PC-3 (cell line): Measurements from ENCODE around the gene TIAM2. TPM values are rescaled to one million over a fixed set of nuclear protein-coding genes. Genes with fewer than 3 reads are reported as not detected.

Source experiments
- ATAC-seq: fragments of 200-7000 bp; cut with Tn5 transposase; 2 replicates; pipeline ENCODE4 v1.9.1; 2020; ENCODE audit warnings: mild to moderate bottlenecking, moderate library complexity
- BruUV-seq: library from RNA; stranded (reverse); fragments of 400-500 nt; replicated peaks from 2 replicates; lab custom pipeline; 2021; lab: Mats Ljungman, UMichigan
- CTCF ChIA-PET: fragments of 300-600 bp; sonication (Branson Sonifier 250); formaldehyde crosslinking; loops from one replicate; lab custom pipeline; 2022; ENCODE audit warnings: antibody characterized with exemption; lab: Charles Lee
- POLR2A ChIA-PET: fragments of 300-600 bp; sonication (Branson Sonifier 250); formaldehyde crosslinking; loops from one replicate; lab custom pipeline; 2022; ENCODE audit warnings: antibody characterized with exemption; ENCODE audit not compliant: unreplicated experiment; lab: Charles Lee
- DNase-seq: peaks from one replicate; pipeline ENCODE4 v3.0.0-alpha.2; 2015
- H2AFZ ChIP-seq: fragments of 300-600 bp; sonication (generic); 2 replicates; pipeline ENCODE4 v1.6.0; 2016; ENCODE audit warnings: antibody characterized with exemption, low read length
- H3F3A ChIP-seq: fragments of 300-600 bp; sonication (generic); one replicate; pipeline ENCODE4 v1.6.0; 2017; ENCODE audit warnings: antibody characterized with exemption, low read length, control low read depth, mild to moderate bottlenecking; ENCODE audit not compliant: unreplicated experiment
- H3K27ac ChIP-seq: fragments of 300-600 bp; sonication (generic); 2 replicates; pipeline ENCODE4 v1.5.1; 2016; ENCODE audit warnings: mild to moderate bottlenecking, low read length
- H3K27me3 ChIP-seq: fragments of 300-600 bp; sonication (generic); 2 replicates; pipeline ENCODE4 v1.6.1; 2016; ENCODE audit warnings: low read length, mixed read lengths
- H3K36me3 ChIP-seq: fragments of 300-600 bp; sonication (generic); 2 replicates; pipeline ENCODE4 v1.6.1; 2016; ENCODE audit warnings: low read depth, mixed run types, low read length, mixed read lengths
- H3K4me1 ChIP-seq: fragments of 300-600 bp; sonication (generic); 2 replicates; pipeline ENCODE4 v1.5.1; 2016; ENCODE audit warnings: low read length; ENCODE audit not compliant: insufficient read depth
- H3K4me2 ChIP-seq: fragments of 300-600 bp; sonication (generic); 2 replicates; pipeline ENCODE4 v1.6.0; 2016; ENCODE audit warnings: low read length
- H3K4me3 ChIP-seq: fragments of 300-600 bp; sonication (generic); 2 replicates; pipeline ENCODE4 v1.5.1; 2016; ENCODE audit warnings: mild to moderate bottlenecking, low read length, mixed read lengths
- H3K79me2 ChIP-seq: fragments of 300-600 bp; sonication (generic); 2 replicates; pipeline ENCODE4 v1.6.1; 2017; ENCODE audit warnings: low read length, mixed read lengths
- H3K9ac ChIP-seq: fragments of 300-600 bp; sonication (generic); 2 replicates; pipeline ENCODE4 v1.6.0; 2016; ENCODE audit warnings: mild to moderate bottlenecking, low read length
- H3K9me2 ChIP-seq: fragments of 300-600 bp; sonication (generic); replicated peaks from 2 replicates; pipeline ENCODE4 v1.6.1; 2016; ENCODE audit warnings: mixed run types, low read length, mixed read lengths
- H3K9me3 ChIP-seq: fragments of 300-600 bp; sonication (generic); 2 replicates; pipeline ENCODE4 v1.6.1; 2016; ENCODE audit warnings: low read length, mixed read lengths
- H4K20me1 ChIP-seq: fragments of 300-600 bp; sonication (generic); 2 replicates; pipeline ENCODE4 v1.6.1; 2016; ENCODE audit warnings: low read length, mixed read lengths
- EZH2 ChIP-seq: fragments of 300-600 bp; sonication (generic); IDR thresholded peaks from one replicate; pipeline ENCODE4 v1.6.1; 2017; ENCODE audit warnings: antibody characterized with exemption, mild to moderate bottlenecking, low read length; ENCODE audit not compliant: unreplicated experiment
- EZH2phosphoT487 ChIP-seq: fragments of 300-600 bp; sonication (generic); IDR thresholded peaks from 2 replicates; pipeline ENCODE4 v1.6.1; 2018; ENCODE audit warnings: mild to moderate bottlenecking, antibody characterized with exemption, low read length, borderline replicate concordance
- intact Hi-C: fragments of 100-400 bp; cut with micrococcal nuclease; formaldehyde crosslinking; loops from 2 replicates; pipeline ENCODE4 v1.9.0; 2023
- total RNA-seq: library from RNA; depleted of rRNA; stranded (reverse); fragments of >200 nt; gene quantifications from 2 replicates; pipeline ENCODE4 v1.2.3, GENCODE V29; 2014
- TF ChIP-seq, protein P1 (sequence below): fragments of 300-600 bp; sonication (generic); conservative IDR thresholded peaks from 2 replicates; pipeline ENCODE4 v1.5.1; 2017; ENCODE audit warnings: antibody characterized with exemption, low read depth, mild to moderate bottlenecking, low read length

The TIAM2 gene
- total RNA-seq, 1 experiment from 2014 or later, result 4.5 TPM

DNA sequence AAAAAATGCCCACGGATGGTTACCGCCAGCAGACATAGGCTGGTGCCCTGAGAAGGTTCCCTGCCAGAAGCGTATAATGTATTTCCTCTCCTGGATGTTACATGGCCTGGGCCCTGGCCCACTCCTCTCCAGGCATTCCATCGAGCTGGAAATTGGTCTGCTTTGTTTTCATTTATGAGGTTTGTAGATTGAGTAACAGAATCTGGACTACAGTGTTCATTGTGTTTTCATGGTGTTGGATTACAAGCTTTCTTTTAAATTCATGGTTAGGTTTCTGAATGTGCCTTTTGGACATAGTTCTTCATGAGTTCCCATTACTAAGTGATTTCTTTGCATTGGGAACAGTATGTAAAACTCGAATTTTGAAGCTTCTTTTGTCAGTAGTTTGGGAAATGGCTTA, 6.4 kb downstream of the TIAM2 start:
- no peak overlapping the region for H3K4me2 ChIP-seq
- no peaks in the 10 kb centered on the region for H3K4me1 ChIP-seq
- no peaks in the 10 kb centered on the region for H3K27me3 ChIP-seq
- H2AFZ ChIP-seq, result no peak overlapping the region
- BruUV-seq, result no TSS peak
- no peaks in the 10 kb centered on the region for H3K79me2 ChIP-seq
- no peaks in the 10 kb centered on the region for H3F3A ChIP-seq
- H3K9me2 ChIP-seq, result no peaks in the 10 kb centered on the region
- ATAC-seq (no peak), DNase-seq (no peak)
- no peaks in the 10 kb centered on the region for H3K9me3 ChIP-seq
- TF ChIP-seq EZH2phosphoT487 (no peak), EZH2 (no peak)
- TF ChIP-seq, protein P1, sequence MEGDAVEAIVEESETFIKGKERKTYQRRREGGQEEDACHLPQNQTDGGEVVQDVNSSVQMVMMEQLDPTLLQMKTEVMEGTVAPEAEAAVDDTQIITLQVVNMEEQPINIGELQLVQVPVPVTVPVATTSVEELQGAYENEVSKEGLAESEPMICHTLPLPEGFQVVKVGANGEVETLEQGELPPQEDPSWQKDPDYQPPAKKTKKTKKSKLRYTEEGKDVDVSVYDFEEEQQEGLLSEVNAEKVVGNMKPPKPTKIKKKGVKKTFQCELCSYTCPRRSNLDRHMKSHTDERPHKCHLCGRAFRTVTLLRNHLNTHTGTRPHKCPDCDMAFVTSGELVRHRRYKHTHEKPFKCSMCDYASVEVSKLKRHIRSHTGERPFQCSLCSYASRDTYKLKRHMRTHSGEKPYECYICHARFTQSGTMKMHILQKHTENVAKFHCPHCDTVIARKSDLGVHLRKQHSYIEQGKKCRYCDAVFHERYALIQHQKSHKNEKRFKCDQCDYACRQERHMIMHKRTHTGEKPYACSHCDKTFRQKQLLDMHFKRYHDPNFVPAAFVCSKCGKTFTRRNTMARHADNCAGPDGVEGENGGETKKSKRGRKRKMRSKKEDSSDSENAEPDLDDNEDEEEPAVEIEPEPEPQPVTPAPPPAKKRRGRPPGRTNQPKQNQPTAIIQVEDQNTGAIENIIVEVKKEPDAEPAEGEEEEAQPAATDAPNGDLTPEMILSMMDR, result no peak
- no peak overlapping the region for H3K4me3 ChIP-seq
- ChIA-PET POLR2A (no interaction called here), CTCF (interaction anchor here (1.1 kb wide), 1 partner anchor 73 kb away, joined by 3 read pairs; no protein-coding TSS in a partner anchor)
- no peak overlapping the region for H3K27ac ChIP-seq
- H4K20me1 ChIP-seq, result no peaks in the 10 kb centered on the region
- H3K9ac ChIP-seq, result no peak overlapping the region
- no peaks in the 10 kb centered on the region for H3K36me3 ChIP-seq
- intact Hi-C loops, result no loop called here

DNA sequence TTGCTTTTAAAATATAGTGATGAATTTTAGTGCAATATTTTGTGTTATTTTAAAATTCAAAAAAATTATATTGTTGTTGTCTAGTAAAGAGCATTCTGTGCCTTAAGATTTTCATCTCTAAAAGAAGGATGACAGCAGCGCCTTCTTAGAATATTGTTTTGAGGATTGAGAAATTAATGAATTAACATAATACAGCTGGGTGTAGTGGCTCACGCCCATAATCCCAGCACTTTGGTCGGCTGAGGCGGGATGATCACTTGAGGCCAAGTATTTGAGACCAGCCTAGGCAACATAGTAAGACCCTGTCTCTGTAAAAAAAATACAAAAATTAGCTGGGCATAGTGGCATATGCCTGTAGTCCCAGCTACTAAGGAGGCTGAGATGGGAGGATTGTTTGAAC, 6.8 kb downstream of the TIAM2 start:
- no peaks in the 10 kb centered on the region for H3K9me2 ChIP-seq
- no peaks in the 10 kb centered on the region for H3F3A ChIP-seq
- no peaks in the 10 kb centered on the region for H3K79me2 ChIP-seq
- intact Hi-C loops, result no loop called here
- H3K4me3 ChIP-seq, result no peak overlapping the region
- no peaks in the 10 kb centered on the region for H3K36me3 ChIP-seq
- no peak overlapping the region for H3K4me2 ChIP-seq
- no TSS peak for BruUV-seq
- no peak overlapping the region for H3K9ac ChIP-seq
- CTCF ChIA-PET, result interaction anchor here (1.1 kb wide), 1 partner anchor 74 kb away, joined by 3 read pairs; no protein-coding TSS in a partner anchor
- POLR2A ChIA-PET, result interaction anchor here (0.7 kb wide), 1 partner anchor 17 kb away, joined by 5 read pairs; no protein-coding TSS in a partner anchor
- no peak overlapping the region for H3K27ac ChIP-seq
- H2AFZ ChIP-seq, result no peak overlapping the region
- TF ChIP-seq, protein P1, result no peak
- TF ChIP-seq EZH2phosphoT487, result no peak
- no peak for TF ChIP-seq EZH2
- no peaks in the 10 kb centered on the region for H4K20me1 ChIP-seq
- no peaks in the 10 kb centered on the region for H3K4me1 ChIP-seq
- ATAC-seq (no peak), DNase-seq (no peak)
- H3K9me3 ChIP-seq, result no peaks in the 10 kb centered on the region
- H3K27me3 ChIP-seq, result no peaks in the 10 kb centered on the region

DNA sequence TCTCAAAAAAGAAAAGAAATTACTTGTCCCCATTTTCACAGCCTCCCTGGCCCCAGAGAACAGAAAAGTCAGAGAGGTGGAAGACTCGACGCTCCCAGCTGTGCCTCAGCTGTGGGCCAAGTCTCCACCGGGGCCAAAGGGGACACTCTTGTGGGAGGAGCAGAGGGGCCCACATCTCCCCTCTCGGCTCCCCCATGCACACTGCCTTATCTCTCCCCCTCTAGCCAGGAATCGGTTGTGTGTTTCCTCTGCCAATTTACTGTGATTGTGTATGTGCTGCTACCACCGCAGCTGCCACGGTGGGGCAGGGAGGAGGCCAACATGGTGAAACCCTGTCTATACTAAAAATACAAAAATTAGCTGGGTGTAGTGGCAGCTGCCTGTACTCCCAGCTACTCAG, 8.4 kb downstream of the TIAM2 start:
- no peak overlapping the region for H3K9ac ChIP-seq
- no peak for ATAC-seq
- H3F3A ChIP-seq, result no peaks in the 10 kb centered on the region
- TF ChIP-seq EZH2, result no peak
- no peak for TF ChIP-seq EZH2phosphoT487
- TF ChIP-seq, protein P1, result no peak
- H3K4me3 ChIP-seq, result no peak overlapping the region
- H3K9me3 ChIP-seq, result no peaks in the 10 kb centered on the region
- H3K79me2 ChIP-seq, result no peaks in the 10 kb centered on the region
- no TSS peak for BruUV-seq
- no peak overlapping the region for H3K4me2 ChIP-seq
- no peaks in the 10 kb centered on the region for H3K9me2 ChIP-seq
- H3K36me3 ChIP-seq, result no peaks in the 10 kb centered on the region
- no peak for DNase-seq
- no peaks in the 10 kb centered on the region for H3K4me1 ChIP-seq
- no peak overlapping the region for H2AFZ ChIP-seq
- no peaks in the 10 kb centered on the region for H4K20me1 ChIP-seq
- ChIA-PET POLR2A (no interaction called here), CTCF (no interaction called here)
- no peaks in the 10 kb centered on the region for H3K27me3 ChIP-seq
- intact Hi-C loops, result no loop called here
- no peak overlapping the region for H3K27ac ChIP-seq
